Esophagus muscularis mucosa (tissue), 4 donors: ENCODE results near the gene ELAPOR2.

Source experiments
- CTCF ChIP-seq, 3 experiments: fragments of 200-600 bp in 2 of 3; fragments of 450-650 bp in 1 of 3; sonication (generic) in 2 of 3; IDR thresholded peaks; one replicate each; pipeline ENCODE4 v1.5.1; 2017 to 2019; ENCODE audit warnings: antibody characterized with exemption in 3 of 3, mild to moderate bottlenecking in 2 of 3, moderate library complexity in 1 of 3
- EP300 ChIP-seq: sonication (generic); formaldehyde crosslinking; IDR thresholded peaks from one replicate; pipeline ENCODE4 v1.6.1; 2017; ENCODE audit warnings: antibody characterized with exemption
- POLR2A ChIP-seq: fragments of 450-650 bp; IDR thresholded peaks from one replicate; pipeline ENCODE4 v1.6.1; 2017; ENCODE audit warnings: antibody characterized with exemption, moderate library complexity, mild to moderate bottlenecking, low read depth
- POLR2AphosphoS5 ChIP-seq, 2 donors: sonication (generic); formaldehyde crosslinking; IDR thresholded peaks; one replicate each; pipeline ENCODE4 v1.6.1; 2017; ENCODE audit warnings: antibody characterized with exemption in 2 of 2

- TF ChIP-seq POLR2AphosphoS5 (IDR thresholded peaks at IDR 0.05) = no peak
- TF ChIP-seq CTCF (IDR thresholded peaks at IDR 0.05) = no peak
- no peak for TF ChIP-seq EP300
- TF ChIP-seq POLR2A = no peak
Measured at GRCh38 chr7:87106974-87107612, 47.6 kb upstream of the ELAPOR2 start.
